ENCODE data around the gene MYT1. TPM values are rescaled to one million over a fixed set of nuclear protein-coding genes. Genes with fewer than 3 reads are reported as not detected.
"Not testable (repeated sequence)": the region's sequence is repeated elsewhere in the genome, so short reads cannot be mapped to it uniquely, and the experiment has no call there.

The MYT1 gene
- total RNA-seq, 1 donor from 2014 or later: 0.74 TPM

GRCh38 chr20:64130271-64130670 lies 34.0 kb upstream of the MYT1 start:
- no peak overlapping the region for H3K27ac Mint-ChIP-seq (ENCODE audit: unreplicated experiment)
- no peaks in the 10 kb centered on the region for H3K4me1 Mint-ChIP-seq (ENCODE audit: unreplicated experiment)
- H3K9me3 Mint-ChIP-seq (ENCODE audit: unreplicated experiment): no peaks in the 10 kb centered on the region
- no peak for DNase-seq (ENCODE audit: low spot score)
- TF ChIP-seq, protein P1, sequence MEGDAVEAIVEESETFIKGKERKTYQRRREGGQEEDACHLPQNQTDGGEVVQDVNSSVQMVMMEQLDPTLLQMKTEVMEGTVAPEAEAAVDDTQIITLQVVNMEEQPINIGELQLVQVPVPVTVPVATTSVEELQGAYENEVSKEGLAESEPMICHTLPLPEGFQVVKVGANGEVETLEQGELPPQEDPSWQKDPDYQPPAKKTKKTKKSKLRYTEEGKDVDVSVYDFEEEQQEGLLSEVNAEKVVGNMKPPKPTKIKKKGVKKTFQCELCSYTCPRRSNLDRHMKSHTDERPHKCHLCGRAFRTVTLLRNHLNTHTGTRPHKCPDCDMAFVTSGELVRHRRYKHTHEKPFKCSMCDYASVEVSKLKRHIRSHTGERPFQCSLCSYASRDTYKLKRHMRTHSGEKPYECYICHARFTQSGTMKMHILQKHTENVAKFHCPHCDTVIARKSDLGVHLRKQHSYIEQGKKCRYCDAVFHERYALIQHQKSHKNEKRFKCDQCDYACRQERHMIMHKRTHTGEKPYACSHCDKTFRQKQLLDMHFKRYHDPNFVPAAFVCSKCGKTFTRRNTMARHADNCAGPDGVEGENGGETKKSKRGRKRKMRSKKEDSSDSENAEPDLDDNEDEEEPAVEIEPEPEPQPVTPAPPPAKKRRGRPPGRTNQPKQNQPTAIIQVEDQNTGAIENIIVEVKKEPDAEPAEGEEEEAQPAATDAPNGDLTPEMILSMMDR (IDR thresholded peaks at IDR 0.05; ENCODE audit: unreplicated experiment): no peak
- no peaks in the 10 kb centered on the region for H3K36me3 Mint-ChIP-seq (ENCODE audit: low read depth, unreplicated experiment)
- no peak overlapping the region for H3K4me3 Mint-ChIP-seq (ENCODE audit: unreplicated experiment)
- H3K27me3 Mint-ChIP-seq (ENCODE audit: unreplicated experiment): peaks cover 6% of the 10 kb centered on the region

- H3K9me3 Mint-ChIP-seq (ENCODE audit: unreplicated experiment): no peaks in the 10 kb centered on the region
- no peak overlapping the region for H3K4me3 Mint-ChIP-seq (ENCODE audit: unreplicated experiment)
- no peak for DNase-seq (ENCODE audit: low spot score)
- TF ChIP-seq, protein P1 (IDR thresholded peaks at IDR 0.05; ENCODE audit: unreplicated experiment): no peak
- H3K4me1 Mint-ChIP-seq (ENCODE audit: unreplicated experiment): no peaks in the 10 kb centered on the region
- H3K27ac Mint-ChIP-seq (ENCODE audit: unreplicated experiment): no peak overlapping the region
- H3K36me3 Mint-ChIP-seq (ENCODE audit: low read depth, unreplicated experiment): no peaks in the 10 kb centered on the region
- peaks cover 7% of the 10 kb centered on the region for H3K27me3 Mint-ChIP-seq (ENCODE audit: unreplicated experiment)
Observed at GRCh38 chr20:64130876-64131275, 33.4 kb upstream of the MYT1 start.

- no peak overlapping the region for H3K27ac Mint-ChIP-seq (ENCODE audit: unreplicated experiment)
- H3K4me1 Mint-ChIP-seq (ENCODE audit: unreplicated experiment): no peaks in the 10 kb centered on the region
- no peak overlapping the region for H3K4me3 Mint-ChIP-seq (ENCODE audit: unreplicated experiment)
- H3K36me3 Mint-ChIP-seq (ENCODE audit: low read depth, unreplicated experiment): no peaks in the 10 kb centered on the region
- no peaks in the 10 kb centered on the region for H3K9me3 Mint-ChIP-seq (ENCODE audit: unreplicated experiment)
- TF ChIP-seq, protein P1 (IDR thresholded peaks at IDR 0.05; ENCODE audit: unreplicated experiment): no peak
- peaks cover 8% of the 10 kb centered on the region for H3K27me3 Mint-ChIP-seq (ENCODE audit: unreplicated experiment)
- DNase-seq (ENCODE audit: low spot score): no peak
Observed at GRCh38 chr20:64131406-64131805, 32.8 kb upstream of the MYT1 start.

DNA sequence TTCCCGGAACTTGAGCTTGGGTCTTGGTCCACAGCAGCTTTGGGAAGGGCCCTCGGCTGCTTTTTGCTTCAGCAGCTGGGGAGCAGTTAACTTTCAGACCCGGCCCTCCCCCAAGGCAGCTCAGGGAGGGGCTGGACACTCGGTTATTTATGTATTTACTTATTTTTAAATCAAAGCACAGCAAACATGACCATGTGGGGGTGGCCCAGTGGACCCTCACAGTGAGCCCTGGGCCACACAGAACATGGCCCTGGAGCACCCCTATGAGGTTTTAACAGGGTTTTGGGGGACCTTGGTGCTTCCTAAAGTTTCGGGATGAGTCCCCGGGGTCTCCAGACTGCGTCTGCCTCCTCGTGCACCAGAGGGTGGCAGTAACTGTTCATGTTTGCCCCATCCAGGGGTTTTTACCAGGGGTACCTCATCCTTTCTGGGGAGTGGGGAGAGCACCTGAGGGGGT lies 30.3 kb upstream of the MYT1 start:
- Mint-ChIP-seq H3K9me3 (ENCODE audit: unreplicated experiment) (no peaks in the 10 kb centered on the region), H3K36me3 (ENCODE audit: low read depth, unreplicated experiment) (no peaks in the 10 kb centered on the region), H3K27me3 (ENCODE audit: unreplicated experiment) (peaks cover 6% of the 10 kb centered on the region), H3K4me1 (ENCODE audit: unreplicated experiment) (no peaks in the 10 kb centered on the region), H3K27ac (ENCODE audit: unreplicated experiment) (no peak overlapping the region), H3K4me3 (ENCODE audit: unreplicated experiment) (no peak overlapping the region)
- DNase-seq (ENCODE audit: low spot score): no peak
- TF ChIP-seq, protein P1 (IDR thresholded peaks at IDR 0.05; ENCODE audit: unreplicated experiment): no peak

DNA sequence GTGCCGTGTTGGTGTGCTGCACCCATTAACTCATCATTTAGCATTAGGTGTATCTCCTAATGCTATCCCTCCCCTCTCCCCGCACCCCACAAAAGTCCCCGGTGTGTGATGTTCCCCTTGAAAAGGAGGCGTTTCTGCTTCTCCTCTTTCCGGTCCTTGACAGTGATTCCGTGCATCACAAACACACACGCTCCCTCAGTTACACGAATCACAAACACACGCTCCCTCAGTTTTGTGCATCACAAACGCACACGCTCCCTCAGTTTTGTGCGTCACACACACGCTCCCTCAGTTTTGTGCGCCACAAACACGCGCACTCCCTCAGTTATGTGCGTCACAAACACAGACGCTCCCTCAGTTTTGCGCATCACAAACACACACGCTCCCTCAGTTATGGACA lies 29.5 kb upstream of the MYT1 start:
- H3K9me3 Mint-ChIP-seq (ENCODE audit: unreplicated experiment); H3K36me3 Mint-ChIP-seq (ENCODE audit: low read depth, unreplicated experiment); DNase-seq (ENCODE audit: low spot score); H3K27me3 Mint-ChIP-seq (ENCODE audit: unreplicated experiment); H3K27ac Mint-ChIP-seq (ENCODE audit: unreplicated experiment); H3K4me3 Mint-ChIP-seq (ENCODE audit: unreplicated experiment); H3K4me1 Mint-ChIP-seq (ENCODE audit: unreplicated experiment): not testable (repeated sequence)

Measured in endothelial cell (in vitro differentiated cells).